ENCODE measurements around the gene MYCN.

The MYCN gene

DNA sequence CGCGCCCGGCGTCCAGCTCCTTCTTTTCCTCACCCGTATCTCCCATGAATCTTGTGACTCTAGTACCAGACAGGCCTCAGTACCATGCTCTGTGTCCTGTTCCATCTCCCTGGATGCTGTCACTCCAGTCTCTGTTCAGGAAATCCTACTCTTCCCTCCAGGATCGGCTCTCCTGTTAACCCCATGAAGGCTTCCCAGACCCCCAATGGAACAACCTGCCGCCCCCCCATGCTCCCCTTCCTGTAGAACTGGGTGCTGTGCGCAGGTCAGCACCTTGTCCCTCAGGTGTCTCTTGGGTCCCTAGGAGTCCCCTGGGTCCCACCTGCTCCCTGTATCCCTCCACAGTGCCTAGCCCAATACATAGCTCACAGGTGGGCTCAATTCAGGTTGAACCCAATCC is 41.3 kb downstream of the MYCN start:
- no peak for DNase-seq

DNA sequence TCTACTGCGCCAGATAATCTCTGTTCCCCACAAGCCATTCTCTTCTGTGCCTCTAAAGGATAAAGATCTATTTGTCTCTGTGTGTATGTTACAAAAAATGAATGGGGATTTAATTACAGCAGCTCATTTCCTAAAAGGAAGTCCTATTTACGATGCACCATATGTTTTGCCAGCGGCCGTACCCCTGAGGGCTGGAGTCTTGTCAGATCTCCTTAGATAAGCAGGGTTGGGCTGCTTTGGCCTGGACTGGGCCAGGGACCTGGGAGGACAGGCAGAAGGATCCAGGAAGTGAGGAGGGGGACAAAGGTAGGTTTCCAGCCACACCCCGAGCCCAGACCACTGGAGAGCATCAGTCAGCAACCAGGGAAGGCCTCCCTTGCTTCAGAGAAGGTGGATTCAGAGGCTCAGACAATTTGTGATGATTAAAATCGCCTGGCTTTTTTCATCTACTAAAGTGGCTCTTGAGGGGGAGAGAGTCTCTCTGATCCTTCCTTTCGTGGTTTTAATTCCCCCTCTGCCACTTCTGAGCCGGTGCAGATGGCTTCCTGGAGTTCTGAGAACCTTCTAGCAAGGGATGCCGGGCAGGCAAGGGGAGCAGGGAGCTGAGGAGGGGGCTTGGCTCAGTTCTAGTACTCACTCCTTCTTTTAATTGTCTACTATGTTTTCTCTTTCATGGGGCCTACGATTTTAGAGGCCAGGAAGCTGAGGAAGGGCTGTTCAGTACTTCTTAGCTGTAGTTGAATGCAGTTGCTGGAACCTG is 42.1 kb downstream of the MYCN start:
- no peak for DNase-seq

DNA sequence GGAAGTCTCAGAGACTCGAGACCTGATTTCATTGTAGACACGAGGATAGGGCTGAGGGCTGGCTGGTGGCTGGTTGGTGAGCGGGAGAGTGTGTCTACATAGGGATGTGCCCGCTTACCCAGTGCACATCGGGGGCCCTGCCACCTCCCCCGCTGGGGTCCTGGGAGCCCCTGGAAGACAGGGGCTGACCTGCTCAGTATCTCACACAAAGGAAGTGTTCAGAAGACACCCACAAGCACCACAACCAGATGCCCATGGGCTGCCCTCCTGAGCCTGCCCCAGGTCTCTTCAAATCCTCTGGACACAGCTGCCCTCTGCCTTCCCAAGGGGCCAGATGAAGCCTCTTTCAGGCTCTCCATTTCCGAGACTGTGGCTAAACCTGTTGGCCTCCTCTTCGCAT is 43.1 kb downstream of the MYCN start:
- DNase-seq: no peak

DNA sequence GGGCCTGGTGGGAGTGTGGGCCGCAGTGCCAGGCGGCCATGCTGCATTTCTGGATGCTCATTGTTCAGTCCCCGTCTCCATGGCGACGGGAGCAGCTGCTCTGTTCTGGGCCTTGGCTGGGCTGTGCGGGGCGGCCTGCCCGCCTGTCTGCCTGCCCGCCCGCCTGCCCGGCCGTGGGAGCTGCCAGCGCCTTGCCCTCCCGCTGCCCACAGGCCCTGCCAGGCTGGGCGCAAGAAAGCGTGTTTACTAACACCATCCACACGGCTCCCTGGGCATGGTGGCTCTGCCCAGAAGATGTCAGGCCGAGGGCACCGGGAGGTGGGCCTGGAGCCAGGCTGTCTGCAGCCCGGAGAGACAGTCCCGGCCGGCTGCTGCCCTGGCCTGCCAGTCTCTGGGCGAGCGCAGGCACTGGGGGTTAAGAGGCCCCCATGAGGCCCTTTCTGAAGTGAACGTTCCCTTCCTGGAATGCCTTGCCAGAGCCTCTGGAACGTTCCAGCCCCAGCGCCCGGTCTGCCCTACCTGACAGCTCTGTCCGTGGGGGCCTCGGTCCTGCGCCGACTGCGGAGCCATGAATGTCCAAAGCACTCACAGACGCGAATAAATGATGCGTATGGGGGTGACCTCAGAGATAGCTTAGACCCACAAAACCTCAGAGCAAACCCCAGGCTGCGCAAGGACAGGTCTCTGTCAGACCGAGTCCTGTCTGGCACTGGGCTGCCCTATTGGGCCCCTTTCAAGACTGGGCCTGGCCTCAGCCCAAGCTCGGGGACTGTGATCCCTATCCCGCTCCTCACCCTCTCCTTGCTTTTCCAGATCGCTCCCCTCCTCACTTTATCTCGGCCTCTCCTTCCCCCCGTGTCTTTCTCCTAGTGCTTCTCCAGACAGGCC is 44.3 kb downstream of the MYCN start:
- DNase-seq: no peak

DNA sequence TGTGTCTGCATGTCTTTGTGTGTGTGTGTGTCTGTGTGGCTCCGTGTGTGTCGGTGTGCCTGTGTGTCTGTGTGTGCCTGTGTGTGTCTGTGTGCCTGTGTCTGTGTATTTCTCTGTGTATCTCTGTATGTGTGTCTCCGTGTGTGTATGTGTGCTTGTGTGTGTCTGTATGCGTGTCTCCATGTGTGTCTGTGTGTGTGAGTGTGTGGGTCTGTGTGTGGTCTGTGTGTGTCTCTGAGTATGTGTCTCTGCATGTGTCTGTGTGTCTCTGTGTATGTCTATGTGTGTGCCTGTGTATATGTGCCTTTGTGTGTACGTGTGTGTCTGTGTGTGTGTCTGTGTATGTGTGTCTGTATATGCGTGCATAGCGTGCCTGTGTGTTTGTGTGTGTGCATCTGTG is 45.2 kb downstream of the MYCN start:
- DNase-seq: no peak

DNA sequence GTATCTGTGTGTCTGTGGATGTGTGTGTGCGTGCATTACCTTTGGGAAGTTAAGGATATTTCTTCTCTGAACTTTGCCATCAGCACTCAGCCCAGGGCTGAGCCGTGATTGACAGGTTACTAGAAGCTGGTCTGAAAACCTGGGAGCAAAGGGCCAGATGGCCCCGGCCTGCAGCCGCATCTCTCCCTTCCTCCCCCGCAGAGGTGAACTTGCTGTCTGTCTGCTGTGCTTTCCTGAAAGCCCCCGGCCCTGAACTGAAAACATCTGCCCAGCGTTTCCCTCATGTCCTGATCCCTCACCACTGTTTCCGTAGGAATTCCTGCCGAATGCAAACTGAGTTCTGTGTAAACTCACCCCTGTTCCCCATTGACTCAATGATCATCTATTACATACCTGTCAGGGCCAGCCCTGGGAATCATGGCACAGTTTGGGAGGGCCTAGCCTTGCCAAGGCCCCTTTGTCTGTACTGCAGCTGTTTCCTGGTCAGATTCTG is 45.8 kb downstream of the MYCN start:
- no peak for DNase-seq

DNA sequence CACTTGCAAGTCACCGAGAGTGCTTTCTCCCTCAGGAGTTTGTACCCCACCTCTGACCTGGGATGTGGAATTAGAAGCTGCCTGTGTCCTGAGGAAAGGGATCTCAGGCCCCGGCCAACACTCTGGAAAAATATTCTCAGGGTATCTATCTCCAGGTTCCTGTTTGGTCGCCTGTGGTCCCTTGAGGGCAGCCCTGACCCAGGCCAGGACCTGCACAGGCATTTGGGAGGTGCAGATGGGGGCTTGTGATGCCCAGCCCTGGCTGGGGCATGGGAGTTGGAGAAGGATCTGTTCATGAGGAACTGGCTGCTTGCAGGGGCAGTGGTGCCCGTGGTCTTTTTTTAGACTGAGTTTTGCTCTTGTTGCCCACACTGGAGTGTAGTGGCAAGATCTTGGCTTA is 46.3 kb downstream of the MYCN start:
- DNase-seq: no peak

DNA sequence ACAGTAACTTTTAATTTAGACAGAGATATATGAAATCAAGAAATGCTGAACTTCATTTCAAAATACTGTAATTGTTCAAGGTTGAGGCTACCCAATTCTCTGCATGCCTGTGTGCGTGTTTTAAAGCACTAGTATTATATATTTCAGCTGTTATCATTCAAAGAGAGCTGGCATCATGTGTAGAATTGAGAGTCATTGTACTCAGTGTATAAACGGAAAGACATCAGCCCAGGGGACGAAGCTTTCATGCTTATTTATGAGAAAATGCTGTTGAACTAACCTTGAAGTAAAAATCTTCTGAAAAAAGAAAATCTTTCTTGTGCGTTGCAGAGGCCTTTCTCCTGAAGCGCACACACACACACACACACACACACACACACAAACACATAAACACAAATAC is 48.4 kb downstream of the MYCN start:
- no peak for DNase-seq

DNA sequence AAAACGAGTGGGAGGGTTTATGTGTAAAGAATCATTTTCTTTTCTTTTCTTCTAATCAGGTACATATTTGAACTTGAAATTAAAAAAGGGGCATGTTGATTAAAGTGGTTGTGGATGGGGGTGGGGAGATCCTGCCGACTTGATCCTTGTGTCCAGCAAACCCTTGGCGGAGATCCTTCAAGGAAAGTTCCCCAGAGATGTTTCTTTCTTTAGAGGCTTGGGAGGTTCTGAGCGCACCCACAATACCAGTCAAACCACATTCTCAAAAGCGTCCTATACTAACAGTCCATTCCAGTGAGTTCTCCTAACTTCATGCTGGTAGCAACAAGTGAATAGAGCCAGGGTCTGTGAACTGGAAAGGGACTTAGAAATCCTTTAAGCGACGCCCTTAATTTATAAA is 49.2 kb downstream of the MYCN start:
- DNase-seq: no peak

DNA sequence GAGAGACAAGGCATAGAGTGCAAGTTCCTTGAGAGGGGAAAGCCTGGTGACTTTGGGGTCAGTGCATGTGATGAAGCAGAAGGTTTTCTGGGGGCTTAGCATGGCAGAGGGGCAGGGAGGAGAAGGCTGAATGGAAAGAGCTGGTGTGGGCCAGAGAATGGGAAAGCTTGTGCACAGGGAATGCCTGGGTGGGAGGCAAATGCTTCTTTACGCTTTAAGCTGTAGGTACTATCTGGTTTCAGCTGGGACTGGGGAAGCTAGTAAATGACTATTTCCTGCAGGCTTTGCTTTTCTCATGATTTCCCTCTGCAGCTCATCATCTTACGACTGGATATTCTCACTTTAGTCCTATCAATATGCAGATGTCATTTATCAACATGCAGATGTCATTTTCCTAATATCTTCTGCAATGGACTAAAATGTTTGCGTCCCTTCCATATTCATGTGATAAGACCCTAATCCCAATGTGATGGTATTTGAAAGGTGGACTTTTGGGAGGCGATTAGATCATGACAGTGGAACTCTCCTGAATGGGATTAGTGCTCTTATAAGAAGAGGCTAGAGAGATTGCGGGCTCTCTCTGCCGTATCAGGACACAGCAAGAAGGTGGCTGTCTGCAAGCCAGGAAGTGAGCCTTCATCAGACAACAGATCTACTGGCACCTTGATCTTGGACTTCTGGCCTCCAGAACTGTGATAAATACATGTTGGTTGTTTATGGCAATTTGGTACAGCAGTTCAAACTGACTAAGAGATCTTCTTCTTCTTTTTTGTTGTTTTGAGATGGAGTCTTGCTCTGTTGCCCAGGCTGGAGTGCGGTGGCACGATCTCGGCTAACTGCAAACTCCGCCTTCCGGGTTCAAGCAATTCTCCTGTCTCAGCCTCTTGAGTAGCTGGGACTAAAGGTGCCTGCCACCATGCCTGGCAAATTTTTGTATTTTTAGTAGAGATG is 50.1 kb downstream of the MYCN start:
- DNase-seq: no peak

DNA sequence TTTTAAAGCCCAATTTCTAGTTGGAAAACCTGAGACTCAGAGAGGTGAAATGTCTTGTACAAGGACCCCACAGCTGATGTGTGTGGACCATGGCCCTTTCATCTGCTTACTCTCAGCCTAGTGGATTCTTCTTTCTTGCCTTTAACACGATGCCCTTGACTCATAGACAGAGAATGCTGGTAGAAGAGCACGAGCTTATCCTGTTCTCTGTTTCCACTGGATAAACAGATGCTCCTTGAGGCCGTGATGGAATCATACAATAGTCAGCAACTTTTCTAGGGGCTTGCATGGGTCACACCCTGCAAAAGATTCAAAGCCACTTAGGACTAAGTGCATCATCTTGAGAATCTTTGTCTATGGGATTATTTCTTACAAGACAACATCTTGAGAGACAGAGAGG is 50.9 kb downstream of the MYCN start:
- no peak for DNase-seq

DNA sequence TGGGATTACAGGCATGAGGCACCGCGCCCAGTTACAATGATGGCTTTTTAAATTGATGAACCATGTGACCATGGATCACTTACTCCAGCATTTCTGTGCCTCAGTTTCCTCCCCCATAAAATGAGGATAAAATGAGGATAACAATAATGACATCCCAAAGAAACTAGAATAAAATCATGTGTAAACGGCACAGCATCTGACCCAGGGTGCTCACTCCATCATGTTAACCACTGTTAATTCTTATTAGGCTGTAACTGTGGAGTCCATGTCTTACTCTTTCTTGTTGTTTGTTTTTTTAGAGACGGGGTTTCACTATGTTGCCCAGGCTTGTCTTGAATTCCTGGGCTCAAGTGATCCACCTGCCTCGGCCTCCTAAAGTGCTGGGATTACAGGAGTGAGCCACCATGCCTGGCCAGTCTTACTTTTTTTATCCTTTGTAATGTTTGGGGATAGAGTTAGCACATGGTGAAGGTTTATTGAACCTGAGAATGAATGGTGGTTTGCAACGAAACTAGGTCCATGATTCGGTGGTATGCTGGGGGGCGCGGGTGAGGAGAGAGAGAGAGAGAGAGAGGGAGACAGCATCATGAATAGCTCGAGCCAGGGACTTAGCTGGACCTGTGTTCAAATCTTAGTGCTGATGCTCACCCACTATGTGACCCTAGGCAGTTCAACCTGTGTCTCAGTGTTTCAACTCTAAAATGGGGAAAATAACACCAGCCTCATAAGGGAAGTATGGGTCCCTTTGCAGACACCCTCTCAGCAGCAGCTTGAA is 52.3 kb downstream of the MYCN start:
- DNase-seq: no peak

DNA sequence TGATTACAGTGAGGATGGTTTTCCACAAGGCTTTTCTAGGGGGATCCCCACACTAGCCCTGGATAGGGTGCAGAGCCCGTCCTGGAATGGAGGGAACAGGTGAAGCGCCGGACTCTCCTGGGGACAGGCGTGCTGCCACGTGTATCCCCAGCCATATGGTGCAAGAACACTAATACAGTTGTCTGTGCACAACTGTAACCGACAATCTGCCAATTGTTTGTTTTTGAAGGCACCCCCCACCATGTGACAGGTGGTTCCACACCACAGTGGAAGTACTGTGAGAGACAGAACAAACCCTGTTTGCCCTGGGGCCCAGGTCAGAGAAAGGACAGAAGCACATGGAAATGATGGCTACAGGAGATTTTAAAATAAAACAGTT is 52.9 kb downstream of the MYCN start:
- no peak for DNase-seq

DNA sequence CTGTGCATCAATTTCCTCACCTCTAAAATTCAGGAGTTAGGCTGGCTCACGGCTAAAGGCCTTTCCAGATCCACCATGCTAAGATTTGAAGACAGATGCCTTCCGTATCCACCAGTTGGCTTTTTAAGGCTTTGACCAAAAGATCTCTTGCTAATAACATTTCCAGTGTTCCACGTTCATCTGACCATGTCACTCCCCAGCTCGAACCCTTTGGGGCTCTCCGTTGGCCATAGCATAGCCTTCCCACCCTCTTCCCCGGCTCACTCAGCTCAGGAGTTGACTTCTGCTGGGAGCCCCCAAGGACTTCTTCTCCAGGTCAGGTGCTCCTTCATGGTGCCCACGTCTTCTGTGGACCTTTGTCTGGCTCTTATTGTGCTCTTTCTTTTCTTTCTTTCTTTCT is 53.3 kb downstream of the MYCN start:
- no peak for DNase-seq

DNA sequence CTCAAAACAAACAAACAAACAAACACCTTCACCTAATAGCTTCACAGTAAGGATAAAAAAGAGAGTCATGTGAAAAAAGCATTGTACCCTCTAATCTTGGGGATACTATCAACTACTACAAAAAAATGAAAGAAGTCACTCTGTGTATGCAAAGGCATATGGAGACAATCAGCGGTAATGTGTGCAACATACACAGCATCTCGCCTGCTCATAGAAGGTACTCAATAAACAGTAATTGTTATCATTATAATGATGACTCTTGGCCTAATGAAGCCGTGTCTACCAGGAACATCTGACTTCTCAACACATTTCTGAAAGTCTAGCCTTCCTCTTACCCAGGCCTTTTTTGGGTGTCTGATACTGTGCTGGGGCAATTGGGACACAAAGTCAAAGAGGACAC is 55.3 kb downstream of the MYCN start:
- DNase-seq: no peak
